ENCODE measurements around the gene AHDC1. TPM values are rescaled to one million over a fixed set of nuclear protein-coding genes. Genes with fewer than 3 reads are reported as not detected.
A peak's percentile ranks its signal among the peaks of the same experiment; 100 is the strongest.

AHDC1 gene
- total and polyA plus RNA-seq, 9 of the 15 experiments (the other 6 are each of a cell fraction or from before 2014, with no cell fraction given), result 0.21 to 36.4 (median 4.7) TPM

DNA sequence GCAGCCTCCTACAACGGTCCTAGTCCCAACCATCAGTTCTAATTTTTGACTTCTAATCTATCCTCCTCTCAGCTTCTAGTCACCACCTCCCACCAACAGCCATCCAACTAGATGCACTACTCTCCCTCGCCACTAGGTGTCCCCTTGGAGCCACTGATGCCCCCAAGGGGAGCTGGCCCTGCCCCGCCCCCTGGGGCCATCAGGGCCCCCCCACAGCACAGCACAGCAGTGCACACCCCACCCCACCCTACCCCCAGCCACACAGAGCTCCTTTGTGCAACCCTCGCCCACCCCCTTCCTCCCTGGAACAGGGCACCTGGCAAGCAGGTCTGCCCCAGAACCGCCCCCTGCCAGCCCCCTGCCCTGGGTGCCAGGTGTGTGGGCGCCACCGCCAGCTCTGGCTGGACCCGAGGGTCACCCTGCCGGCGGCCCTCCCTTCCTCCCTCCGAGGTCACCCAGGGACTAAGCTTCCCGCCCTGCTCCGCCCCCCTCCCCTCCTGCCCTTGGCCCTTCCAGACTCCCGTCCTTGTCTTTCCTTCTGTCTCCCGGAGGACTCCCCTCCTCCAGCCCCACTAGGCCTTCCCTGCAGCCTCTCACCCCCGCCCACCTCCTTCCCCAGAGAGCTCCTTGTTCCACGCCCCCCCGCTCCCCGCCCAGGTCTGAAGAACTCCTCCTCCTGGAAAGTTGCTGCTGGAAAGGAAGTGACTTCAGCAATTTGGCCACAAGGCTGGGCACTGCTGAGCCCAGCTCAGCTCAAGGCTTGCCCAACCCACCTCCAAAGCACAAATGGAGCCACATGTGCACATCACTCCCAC lies 47.0 kb downstream of the AHDC1 start (continued):
- TF ChIP-seq HNRNPK (IDR thresholded peaks at IDR 0.05; ENCODE audit: low read depth, low read length, poor library complexity, severe bottlenecking) (no peak), DNMT1 (IDR thresholded peaks at IDR 0.05) (no peak), JUN (IDR thresholded peaks at IDR 0.05; ENCODE audit: borderline replicate concordance, low read depth, low read length) (0 out of 2 replicates have a peak, but pooled peaks have one; percentile 20), JUN (CRISPR knock-in tag; IDR thresholded peaks at IDR 0.05; ENCODE audit: borderline replicate concordance) (no peak), RBM17 (IDR thresholded peaks at IDR 0.05; ENCODE audit: borderline replicate concordance, low read depth, low read length) (no peak), HDAC8 (tag; IDR thresholded peaks at IDR 0.05) (no peak), BRF1 (IDR thresholded peaks at IDR 0.05; ENCODE audit: borderline replicate concordance, extremely low read depth, insufficient read length) (no peak), HDAC2 (IDR thresholded peaks at IDR 0.05) (no peak), MCM5 (IDR thresholded peaks at IDR 0.05; ENCODE audit: low read depth) (no peak), TARDBP (IDR thresholded peaks at IDR 0.05) (no peak), SPI1 (IDR thresholded peaks at IDR 0.05; ENCODE audit: borderline replicate concordance, low read depth, low read length) (peak; percentile 75; the same call in 1 of the 2 replicates), ILF3 (IDR thresholded peaks at IDR 0.05; ENCODE audit: borderline replicate concordance) (no peak), POLR3A (IDR thresholded peaks at IDR 0.05; ENCODE audit: borderline replicate concordance, extremely low read depth, insufficient read depth, insufficient read length) (no peak), NFRKB (IDR thresholded peaks at IDR 0.05; ENCODE audit: low read depth) (no peak), NONO (IDR thresholded peaks at IDR 0.05; ENCODE audit: low read depth in 2 of 2, low read length in 1 of 2) (no peak)
- TF ChIP-seq, protein P1, sequence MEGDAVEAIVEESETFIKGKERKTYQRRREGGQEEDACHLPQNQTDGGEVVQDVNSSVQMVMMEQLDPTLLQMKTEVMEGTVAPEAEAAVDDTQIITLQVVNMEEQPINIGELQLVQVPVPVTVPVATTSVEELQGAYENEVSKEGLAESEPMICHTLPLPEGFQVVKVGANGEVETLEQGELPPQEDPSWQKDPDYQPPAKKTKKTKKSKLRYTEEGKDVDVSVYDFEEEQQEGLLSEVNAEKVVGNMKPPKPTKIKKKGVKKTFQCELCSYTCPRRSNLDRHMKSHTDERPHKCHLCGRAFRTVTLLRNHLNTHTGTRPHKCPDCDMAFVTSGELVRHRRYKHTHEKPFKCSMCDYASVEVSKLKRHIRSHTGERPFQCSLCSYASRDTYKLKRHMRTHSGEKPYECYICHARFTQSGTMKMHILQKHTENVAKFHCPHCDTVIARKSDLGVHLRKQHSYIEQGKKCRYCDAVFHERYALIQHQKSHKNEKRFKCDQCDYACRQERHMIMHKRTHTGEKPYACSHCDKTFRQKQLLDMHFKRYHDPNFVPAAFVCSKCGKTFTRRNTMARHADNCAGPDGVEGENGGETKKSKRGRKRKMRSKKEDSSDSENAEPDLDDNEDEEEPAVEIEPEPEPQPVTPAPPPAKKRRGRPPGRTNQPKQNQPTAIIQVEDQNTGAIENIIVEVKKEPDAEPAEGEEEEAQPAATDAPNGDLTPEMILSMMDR (IDR thresholded peaks at IDR 0.05 in 2 of 3, conservative IDR thresholded peaks at IDR 0.05 in 1 of 3; ENCODE audit: insufficient read depth in 2 of 3, low read depth in 1 of 3, low read length in 3 of 3), result peak; percentile 91 to 93 (median 92)
- TF ChIP-seq, protein P2, sequence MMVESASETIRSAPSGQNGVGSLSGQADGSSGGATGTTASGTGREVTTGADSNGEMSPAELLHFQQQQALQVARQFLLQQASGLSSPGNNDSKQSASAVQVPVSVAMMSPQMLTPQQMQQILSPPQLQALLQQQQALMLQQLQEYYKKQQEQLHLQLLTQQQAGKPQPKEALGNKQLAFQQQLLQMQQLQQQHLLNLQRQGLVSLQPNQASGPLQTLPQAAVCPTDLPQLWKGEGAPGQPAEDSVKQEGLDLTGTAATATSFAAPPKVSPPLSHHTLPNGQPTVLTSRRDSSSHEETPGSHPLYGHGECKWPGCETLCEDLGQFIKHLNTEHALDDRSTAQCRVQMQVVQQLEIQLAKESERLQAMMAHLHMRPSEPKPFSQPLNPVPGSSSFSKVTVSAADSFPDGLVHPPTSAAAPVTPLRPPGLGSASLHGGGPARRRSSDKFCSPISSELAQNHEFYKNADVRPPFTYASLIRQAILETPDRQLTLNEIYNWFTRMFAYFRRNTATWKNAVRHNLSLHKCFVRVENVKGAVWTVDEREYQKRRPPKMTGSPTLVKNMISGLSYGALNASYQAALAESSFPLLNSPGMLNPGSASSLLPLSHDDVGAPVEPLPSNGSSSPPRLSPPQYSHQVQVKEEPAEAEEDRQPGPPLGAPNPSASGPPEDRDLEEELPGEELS (CRISPR knock-in tag; IDR thresholded peaks at IDR 0.05; ENCODE audit: borderline replicate concordance), result no peak
- TF ChIP-seq, protein P3, sequence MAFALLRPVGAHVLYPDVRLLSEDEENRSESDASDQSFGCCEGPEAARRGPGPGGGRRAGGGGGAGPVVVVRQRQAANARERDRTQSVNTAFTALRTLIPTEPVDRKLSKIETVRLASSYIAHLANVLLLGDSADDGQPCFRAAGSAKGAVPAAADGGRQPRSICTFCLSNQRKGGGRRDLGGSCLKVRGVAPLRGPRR (CRISPR knock-in tag; IDR thresholded peaks at IDR 0.05), result no peak
- TF ChIP-seq, protein P4, sequence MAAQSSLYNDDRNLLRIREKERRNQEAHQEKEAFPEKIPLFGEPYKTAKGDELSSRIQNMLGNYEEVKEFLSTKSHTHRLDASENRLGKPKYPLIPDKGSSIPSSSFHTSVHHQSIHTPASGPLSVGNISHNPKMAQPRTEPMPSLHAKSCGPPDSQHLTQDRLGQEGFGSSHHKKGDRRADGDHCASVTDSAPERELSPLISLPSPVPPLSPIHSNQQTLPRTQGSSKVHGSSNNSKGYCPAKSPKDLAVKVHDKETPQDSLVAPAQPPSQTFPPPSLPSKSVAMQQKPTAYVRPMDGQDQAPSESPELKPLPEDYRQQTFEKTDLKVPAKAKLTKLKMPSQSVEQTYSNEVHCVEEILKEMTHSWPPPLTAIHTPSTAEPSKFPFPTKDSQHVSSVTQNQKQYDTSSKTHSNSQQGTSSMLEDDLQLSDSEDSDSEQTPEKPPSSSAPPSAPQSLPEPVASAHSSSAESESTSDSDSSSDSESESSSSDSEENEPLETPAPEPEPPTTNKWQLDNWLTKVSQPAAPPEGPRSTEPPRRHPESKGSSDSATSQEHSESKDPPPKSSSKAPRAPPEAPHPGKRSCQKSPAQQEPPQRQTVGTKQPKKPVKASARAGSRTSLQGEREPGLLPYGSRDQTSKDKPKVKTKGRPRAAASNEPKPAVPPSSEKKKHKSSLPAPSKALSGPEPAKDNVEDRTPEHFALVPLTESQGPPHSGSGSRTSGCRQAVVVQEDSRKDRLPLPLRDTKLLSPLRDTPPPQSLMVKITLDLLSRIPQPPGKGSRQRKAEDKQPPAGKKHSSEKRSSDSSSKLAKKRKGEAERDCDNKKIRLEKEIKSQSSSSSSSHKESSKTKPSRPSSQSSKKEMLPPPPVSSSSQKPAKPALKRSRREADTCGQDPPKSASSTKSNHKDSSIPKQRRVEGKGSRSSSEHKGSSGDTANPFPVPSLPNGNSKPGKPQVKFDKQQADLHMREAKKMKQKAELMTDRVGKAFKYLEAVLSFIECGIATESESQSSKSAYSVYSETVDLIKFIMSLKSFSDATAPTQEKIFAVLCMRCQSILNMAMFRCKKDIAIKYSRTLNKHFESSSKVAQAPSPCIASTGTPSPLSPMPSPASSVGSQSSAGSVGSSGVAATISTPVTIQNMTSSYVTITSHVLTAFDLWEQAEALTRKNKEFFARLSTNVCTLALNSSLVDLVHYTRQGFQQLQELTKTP (IDR thresholded peaks at IDR 0.05; ENCODE audit: low read depth in 1 of 2, partially characterized antibody in 2 of 2), result no peak

All from K562 (cell line).